PC-3 (cell line): Measurements from ENCODE around the gene GLMP.

Experiments
- EZH2 ChIP-seq: fragments of 300-600 bp; sonication (generic); IDR thresholded peaks from one replicate; pipeline ENCODE4 v1.6.1; 2017; ENCODE audit warnings: antibody characterized with exemption, mild to moderate bottlenecking, low read length; ENCODE audit not compliant: unreplicated experiment
- TF ChIP-seq, protein P1 (sequence below): fragments of 300-600 bp; sonication (generic); conservative IDR thresholded peaks from 2 replicates; pipeline ENCODE4 v1.5.1; 2017; ENCODE audit warnings: antibody characterized with exemption, low read depth, mild to moderate bottlenecking, low read length

- TF ChIP-seq, protein P1, sequence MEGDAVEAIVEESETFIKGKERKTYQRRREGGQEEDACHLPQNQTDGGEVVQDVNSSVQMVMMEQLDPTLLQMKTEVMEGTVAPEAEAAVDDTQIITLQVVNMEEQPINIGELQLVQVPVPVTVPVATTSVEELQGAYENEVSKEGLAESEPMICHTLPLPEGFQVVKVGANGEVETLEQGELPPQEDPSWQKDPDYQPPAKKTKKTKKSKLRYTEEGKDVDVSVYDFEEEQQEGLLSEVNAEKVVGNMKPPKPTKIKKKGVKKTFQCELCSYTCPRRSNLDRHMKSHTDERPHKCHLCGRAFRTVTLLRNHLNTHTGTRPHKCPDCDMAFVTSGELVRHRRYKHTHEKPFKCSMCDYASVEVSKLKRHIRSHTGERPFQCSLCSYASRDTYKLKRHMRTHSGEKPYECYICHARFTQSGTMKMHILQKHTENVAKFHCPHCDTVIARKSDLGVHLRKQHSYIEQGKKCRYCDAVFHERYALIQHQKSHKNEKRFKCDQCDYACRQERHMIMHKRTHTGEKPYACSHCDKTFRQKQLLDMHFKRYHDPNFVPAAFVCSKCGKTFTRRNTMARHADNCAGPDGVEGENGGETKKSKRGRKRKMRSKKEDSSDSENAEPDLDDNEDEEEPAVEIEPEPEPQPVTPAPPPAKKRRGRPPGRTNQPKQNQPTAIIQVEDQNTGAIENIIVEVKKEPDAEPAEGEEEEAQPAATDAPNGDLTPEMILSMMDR, result no peak
- no peak for TF ChIP-seq EZH2
Observed at GRCh38 chr1:156249593-156249992, 45.9 kb downstream of the GLMP start.
